ENCODE results near the gene FSD1.

GRCh38 chr19:4360641-4361151, 56.3 kb downstream of the FSD1 start:
- TF ChIP-seq CTCF (IDR thresholded peaks at IDR 0.05) (no peak), POLR2A (IDR thresholded peaks at IDR 0.05) (no peak)
